MM.1S (cell line): Measurements from ENCODE around the gene CDS2.

Experiments used
- DNase-seq: peaks from one replicate; pipeline ENCODE4 v3.0.0-alpha.2; 2015
- H2AFZ ChIP-seq: fragments of 300-600 bp; sonication (generic); 2 replicates; pipeline ENCODE4 v1.6.0; 2016; ENCODE audit warnings: antibody characterized with exemption, low read length
- H3F3A ChIP-seq: fragments of 300-600 bp; sonication (generic); 2 replicates; pipeline ENCODE4 v1.6.1; 2016; ENCODE audit warnings: mild to moderate bottlenecking, antibody characterized with exemption, low read length, moderate library complexity, mixed read lengths; ENCODE audit not compliant: insufficient read depth
- H3K27ac ChIP-seq: fragments of 300-600 bp; sonication (generic); 2 replicates; pipeline ENCODE4 v1.5.1; 2016; ENCODE audit warnings: mild to moderate bottlenecking, low read length
- H3K27me3 ChIP-seq: fragments of 300-600 bp; sonication (generic); replicated peaks from 2 replicates; pipeline ENCODE4 v1.6.0; 2016; ENCODE audit warnings: low read length; ENCODE audit not compliant: insufficient read depth
- H3K36me3 ChIP-seq: fragments of 300-600 bp; sonication (generic); replicated peaks from 2 replicates; pipeline ENCODE4 v1.6.1; 2016; ENCODE audit warnings: mild to moderate bottlenecking, low read length, mixed read lengths; ENCODE audit not compliant: insufficient read depth
- H3K4me1 ChIP-seq: fragments of 300-600 bp; sonication (generic); 2 replicates; pipeline ENCODE4 v1.6.1; 2016; ENCODE audit warnings: low read length, mixed read lengths
- H3K4me2 ChIP-seq: fragments of 300-600 bp; sonication (generic); 2 replicates; pipeline ENCODE4 v1.6.0; 2016; ENCODE audit warnings: low read depth, low read length
- H3K4me3 ChIP-seq: fragments of 300-600 bp; sonication (generic); 2 replicates; pipeline ENCODE4 v1.5.1; 2016; ENCODE audit warnings: low read length, mixed read lengths
- H3K79me2 ChIP-seq: fragments of 300-600 bp; sonication (generic); 2 replicates; pipeline ENCODE4 v1.6.1; 2016; ENCODE audit warnings: mixed run types, low read length, mixed read lengths
- H3K9ac ChIP-seq: fragments of 300-600 bp; sonication (generic); 2 replicates; pipeline ENCODE4 v1.6.1; 2016; ENCODE audit warnings: low read length, mixed read lengths
- H3K9me2 ChIP-seq: fragments of 300-600 bp; sonication (generic); replicated peaks from 2 replicates; pipeline ENCODE4 v1.6.1; 2016; ENCODE audit warnings: mild to moderate bottlenecking, low read length, mixed read lengths; ENCODE audit not compliant: insufficient read depth
- H3K9me3 ChIP-seq: fragments of 300-600 bp; sonication (generic); replicated peaks from 2 replicates; pipeline ENCODE4 v1.6.1; 2016; ENCODE audit warnings: mild to moderate bottlenecking, low read length, mixed read lengths; ENCODE audit not compliant: insufficient read depth
- H4K20me1 ChIP-seq: fragments of 300-600 bp; sonication (generic); 2 replicates; pipeline ENCODE4 v1.6.1; 2016; ENCODE audit warnings: mild to moderate bottlenecking, low read length, moderate library complexity, mixed read lengths; ENCODE audit not compliant: insufficient read depth
- CTCF ChIP-seq: fragments of 300-600 bp; sonication (generic); IDR thresholded peaks from 2 replicates; pipeline ENCODE4 v1.5.1; 2016; ENCODE audit warnings: antibody characterized with exemption, low read length, mixed read lengths
- EZH2 ChIP-seq: fragments of 300-600 bp; sonication (generic); optimal IDR thresholded peaks from 2 replicates; pipeline ENCODE3; 2017; ENCODE audit warnings: low read depth, mild to moderate bottlenecking, antibody characterized with exemption, low read length, mixed read lengths
- EZH2phosphoT487 ChIP-seq: fragments of 300-600 bp; sonication (generic); IDR thresholded peaks from 2 replicates; pipeline ENCODE4 v1.6.1; 2018; ENCODE audit warnings: antibody characterized with exemption, low read length

CDS2 gene

GRCh38 chr20:5118220-5119142 lies 8.3 kb upstream of the CDS2 start:
- Histone ChIP-seq H3K4me2 (peak overlapping the region; percentile 91), H3K9me3 (no peaks in the 10 kb centered on the region), H3K79me2 (peaks cover 55% of the 10 kb centered on the region), H3K4me3 (peak overlapping the region; percentile 98), H2AFZ (no peak overlapping the region), H3K27me3 (no peaks in the 10 kb centered on the region), H3F3A (peaks cover 60% of the 10 kb centered on the region), H3K9ac (peak overlapping the region; percentile 97), H3K4me1 (peaks cover 38% of the 10 kb centered on the region), H4K20me1 (peaks cover 15% of the 10 kb centered on the region), H3K36me3 (peaks cover 9% of the 10 kb centered on the region; the same call in 1 of the 2 replicates), H3K27ac (peak overlapping the region; percentile 97), H3K9me2 (no peaks in the 10 kb centered on the region)
- TF ChIP-seq EZH2, result no peak
- no peak for TF ChIP-seq CTCF
- no peak for TF ChIP-seq EZH2phosphoT487
- peak; percentile 19 for DNase-seq

- Histone ChIP-seq H3K27ac (peak overlapping the region; percentile 97), H3K36me3 (peaks cover 9% of the 10 kb centered on the region; the same call in 1 of the 2 replicates), H2AFZ (no peak overlapping the region), H3K79me2 (peaks cover 55% of the 10 kb centered on the region), H3K27me3 (no peaks in the 10 kb centered on the region), H4K20me1 (peaks cover 15% of the 10 kb centered on the region), H3K4me1 (peaks cover 35% of the 10 kb centered on the region), H3F3A (peaks cover 55% of the 10 kb centered on the region), H3K9ac (peak overlapping the region; percentile 97), H3K9me2 (no peaks in the 10 kb centered on the region), H3K4me2 (peak overlapping the region; percentile 91), H3K9me3 (no peaks in the 10 kb centered on the region), H3K4me3 (peak overlapping the region; percentile 98)
- DNase-seq, result no peak
- no peak for TF ChIP-seq CTCF
- TF ChIP-seq EZH2phosphoT487, result no peak
- no peak for TF ChIP-seq EZH2
These were observed 7.7 kb upstream of the CDS2 start for GRCh38 chr20:5119143-5119434.

GRCh38 chr20:5119435-5120184 lies 7.2 kb upstream of the CDS2 start, which contains the start of gene PCNA:
Gene PCNA, minus strand, starts transcription at chr20:5119958. Its CDS starts 160 bp downstream, at chr20:5119798.
- peaks cover 15% of the 10 kb centered on the region for H4K20me1 ChIP-seq
- H3K9me2 ChIP-seq, result no peaks in the 10 kb centered on the region
- peaks cover 51% of the 10 kb centered on the region for H3K79me2 ChIP-seq
- H3K9ac ChIP-seq, result peak within 1 kb of the TSS; percentile 97
- H3K27ac ChIP-seq, result peak within 1 kb of the TSS; percentile 97
- H2AFZ ChIP-seq, result peak within 1 kb of the TSS; percentile 61
- H3K4me2 ChIP-seq, result peak within 1 kb of the TSS; percentile 91
- H3F3A ChIP-seq, result peaks cover 50% of the 10 kb centered on the region
- peak within 1 kb of the TSS; percentile 98 for H3K4me3 ChIP-seq
- peak; percentile 99 for DNase-seq
- H3K27me3 ChIP-seq, result no peaks in the 10 kb centered on the region
- H3K36me3 ChIP-seq, result peaks cover 7% of the 10 kb centered on the region; the same call in 1 of the 2 replicates
- H3K9me3 ChIP-seq, result no peaks in the 10 kb centered on the region
- TF ChIP-seq CTCF (no peak), EZH2phosphoT487 (no peak), EZH2 (no peak)
- peaks cover 30% of the 10 kb centered on the region for H3K4me1 ChIP-seq
